IPS-NIHi11 (cell line): ENCODE measurements around the gene ARHGEF10L.

Experiments used
- DNase-seq: peaks from one replicate; pipeline ENCODE4 v3.0.0; 2012; ENCODE audit warnings: mixed read lengths, low spot score

ARHGEF10L gene

DNA sequence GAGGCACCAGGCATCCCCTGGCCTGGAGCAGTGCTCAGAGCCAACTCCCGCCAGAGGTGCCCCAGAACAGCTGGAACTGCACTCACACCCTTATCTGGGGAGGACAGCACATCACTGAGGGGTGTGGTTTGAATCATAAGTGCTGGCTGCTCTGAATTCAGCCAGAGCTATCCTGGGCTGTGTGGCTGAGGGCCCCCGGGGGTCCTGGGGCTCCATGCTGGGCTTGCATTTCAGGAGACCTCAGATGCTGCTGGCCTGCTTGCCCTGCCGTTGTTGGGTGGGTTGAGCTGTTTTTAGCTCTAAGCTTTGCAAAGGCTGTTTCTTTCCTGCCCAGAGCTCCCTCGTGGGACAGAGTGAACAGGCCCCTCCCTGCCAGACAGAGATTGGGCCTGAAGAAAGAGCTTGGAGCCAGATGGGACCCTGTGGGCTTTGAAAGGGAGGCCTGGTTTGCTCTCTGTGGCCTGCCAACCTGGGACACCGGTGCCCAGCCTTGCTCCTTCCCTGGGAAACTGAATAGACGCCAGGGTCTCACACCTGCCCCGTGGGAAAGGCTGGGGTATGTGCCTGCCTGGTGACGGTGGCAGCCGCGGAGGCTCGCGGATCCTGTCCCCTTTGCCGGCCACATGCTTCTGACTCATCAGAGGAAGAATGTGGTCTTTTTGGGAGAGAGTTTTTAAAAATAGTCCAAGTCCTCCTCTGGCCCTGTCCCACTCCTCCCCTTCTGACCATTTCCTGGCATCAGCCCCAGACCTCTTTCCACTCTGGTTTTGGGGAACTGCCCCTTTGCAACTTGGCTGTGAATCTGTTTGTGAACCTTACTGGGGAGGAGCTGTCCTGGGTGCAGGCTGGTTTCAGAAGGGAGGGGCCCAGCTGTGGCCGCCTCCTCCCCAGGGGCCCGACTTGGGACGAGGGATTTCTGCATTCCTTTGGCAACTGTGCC is 30.0 kb downstream of the ARHGEF10L start:
- no peak for DNase-seq

DNA sequence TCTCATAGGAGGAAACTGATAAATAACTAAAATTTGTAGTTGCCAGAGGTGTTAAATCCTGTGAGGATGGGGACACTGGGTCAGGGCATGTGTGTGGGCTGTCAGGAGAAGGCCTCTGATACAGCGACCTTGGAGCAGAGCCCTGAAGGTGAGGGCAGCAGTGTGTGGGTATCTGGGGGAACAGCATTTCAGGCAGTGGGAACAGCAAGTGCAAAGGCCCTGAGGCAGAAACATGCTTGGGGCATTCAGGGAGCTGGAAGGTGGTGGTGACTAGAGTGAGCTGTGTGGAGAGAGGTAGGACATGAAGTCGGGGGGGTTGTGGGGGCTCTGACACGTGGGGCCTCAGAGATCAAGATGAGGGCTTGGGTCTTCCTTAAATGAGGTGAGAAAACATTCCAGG is 30.7 kb downstream of the ARHGEF10L start:
- no peak for DNase-seq

DNA sequence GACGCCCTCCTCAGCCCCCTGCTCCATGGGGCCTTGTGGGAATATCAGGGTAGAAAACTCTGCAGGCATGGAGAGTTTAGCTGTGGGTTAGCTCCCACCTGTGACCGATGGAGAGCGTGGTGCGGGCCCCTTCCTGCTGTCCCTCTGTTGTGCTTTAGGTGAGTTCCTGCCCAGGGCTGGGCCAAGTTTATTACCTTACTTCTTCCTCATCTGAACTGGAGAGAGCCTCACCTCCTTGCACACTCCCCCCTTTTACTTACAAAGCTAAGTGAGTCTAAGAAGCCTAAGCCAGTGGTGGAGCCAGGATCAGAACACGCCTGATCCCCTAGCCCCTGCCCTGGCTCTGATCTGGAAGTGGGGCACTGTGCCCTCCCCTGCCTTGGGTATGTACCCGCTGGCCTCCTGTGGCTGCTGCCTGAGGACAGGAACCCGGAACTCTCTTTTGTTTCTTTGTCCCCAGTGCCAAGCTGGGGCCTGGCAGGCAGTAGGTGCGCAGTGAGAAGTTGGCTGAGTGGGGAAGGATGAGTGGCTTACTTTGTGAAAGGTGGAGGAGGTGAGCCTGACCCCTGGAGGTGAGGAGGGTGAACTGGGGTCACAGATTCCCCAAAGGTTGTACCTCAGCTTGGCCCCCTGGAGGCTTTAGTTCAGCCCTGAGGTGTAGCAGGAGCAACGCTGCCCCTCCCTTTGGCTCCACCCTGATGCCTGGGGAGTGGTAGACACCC is 32.9 kb downstream of the ARHGEF10L start:
- peak; percentile 54 for DNase-seq

DNA sequence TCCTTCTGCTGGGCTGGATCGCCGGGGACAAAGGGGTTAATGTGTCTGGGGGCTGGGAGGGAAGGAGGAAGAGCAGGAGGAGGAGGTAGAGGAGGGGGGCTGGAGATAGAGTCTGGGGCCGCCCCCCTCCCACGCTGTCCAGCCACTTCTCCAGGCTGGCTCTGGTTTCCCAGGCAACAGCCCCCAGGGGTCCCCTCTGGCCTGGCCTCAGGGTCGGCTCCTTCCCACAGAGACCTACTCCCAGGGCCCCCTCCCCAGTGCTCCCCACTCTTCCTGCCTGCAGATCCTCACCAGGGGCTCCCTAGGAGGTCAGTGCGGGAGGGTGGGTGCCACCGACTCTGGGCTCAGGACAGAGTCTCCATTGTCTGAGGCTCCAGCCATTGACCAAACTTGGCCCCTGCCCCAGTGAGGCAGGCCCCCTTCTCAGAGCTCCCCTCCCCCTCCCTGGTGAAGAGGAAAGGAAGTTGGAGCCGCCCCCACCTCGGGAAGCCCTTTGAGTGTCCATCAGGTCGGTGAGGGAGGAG is 34.1 kb downstream of the ARHGEF10L start:
- peak; percentile 65 for DNase-seq

DNA sequence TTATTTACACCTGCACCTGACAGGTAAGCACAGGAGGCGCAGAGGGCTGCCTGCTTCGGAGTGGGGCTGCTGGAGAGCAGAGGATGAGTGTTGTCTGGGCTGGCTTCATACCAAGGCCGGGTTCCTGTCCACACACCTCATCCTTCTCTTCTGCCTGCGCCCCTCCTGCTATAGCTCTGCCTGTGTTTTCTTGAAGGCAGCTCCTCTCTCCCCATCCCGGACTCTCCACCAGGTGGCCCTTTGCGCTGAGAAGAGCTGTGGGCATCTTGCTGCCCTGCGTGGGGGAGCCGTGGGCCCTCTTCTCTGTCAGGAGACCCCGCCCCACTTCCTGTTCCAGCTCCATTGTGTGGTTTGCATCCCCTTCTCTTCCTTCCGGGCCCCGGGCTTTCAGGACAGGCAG is 35.0 kb downstream of the ARHGEF10L start:
- peak; percentile 57 for DNase-seq

DNA sequence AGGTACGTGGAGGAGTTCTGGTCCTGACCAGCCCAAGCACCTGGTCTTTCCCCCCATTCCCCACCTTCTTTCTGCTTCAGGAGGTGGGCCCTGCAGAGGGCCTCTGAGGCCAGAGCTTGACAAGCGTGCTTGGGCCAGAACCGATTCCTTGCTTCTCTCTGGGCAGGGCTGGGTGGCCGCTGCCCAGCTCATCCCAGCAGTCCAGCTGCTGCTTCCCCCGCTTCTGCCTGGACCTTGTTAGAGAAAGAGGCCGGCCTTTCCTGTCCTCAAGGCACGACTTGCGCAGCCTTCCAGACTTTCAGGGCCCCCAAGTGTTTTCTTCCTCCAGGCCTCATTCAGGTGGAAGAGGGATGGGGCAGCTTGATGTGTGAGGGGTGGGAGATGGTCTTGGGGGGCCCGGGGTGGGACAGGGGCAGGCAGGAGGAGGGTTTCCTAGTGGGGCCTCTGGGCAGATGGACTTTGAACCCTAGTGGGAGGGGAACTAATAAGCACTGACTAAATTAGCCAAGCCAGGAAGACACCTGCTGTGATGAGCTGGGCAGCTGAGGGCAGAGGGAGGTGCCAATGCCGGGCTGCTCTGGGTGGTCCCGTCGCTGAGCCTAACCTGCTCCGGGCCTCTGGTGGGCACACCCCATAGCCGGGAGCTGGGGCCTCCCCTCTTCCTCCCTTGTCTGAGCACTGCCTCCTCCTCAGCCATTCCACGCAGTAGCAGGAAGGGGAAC is 36.5 kb downstream of the ARHGEF10L start:
- no peak for DNase-seq

DNA sequence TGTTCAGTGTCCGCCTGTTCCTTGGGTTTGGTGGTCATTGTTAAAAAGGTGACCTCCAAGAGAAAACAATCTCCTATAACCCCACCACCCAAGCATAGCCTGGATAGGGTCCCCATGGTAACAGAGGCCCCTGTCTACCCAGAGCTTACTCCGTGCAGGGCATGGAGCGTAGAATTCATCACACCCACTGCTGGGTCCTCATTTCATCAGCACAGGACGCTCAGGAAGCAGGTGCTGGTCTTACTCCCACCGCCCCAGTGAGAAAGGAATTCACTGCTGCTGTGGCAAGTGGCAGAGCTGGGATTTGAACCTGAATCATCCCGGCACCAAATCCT is 37.0 kb downstream of the ARHGEF10L start:
- DNase-seq: no peak

DNA sequence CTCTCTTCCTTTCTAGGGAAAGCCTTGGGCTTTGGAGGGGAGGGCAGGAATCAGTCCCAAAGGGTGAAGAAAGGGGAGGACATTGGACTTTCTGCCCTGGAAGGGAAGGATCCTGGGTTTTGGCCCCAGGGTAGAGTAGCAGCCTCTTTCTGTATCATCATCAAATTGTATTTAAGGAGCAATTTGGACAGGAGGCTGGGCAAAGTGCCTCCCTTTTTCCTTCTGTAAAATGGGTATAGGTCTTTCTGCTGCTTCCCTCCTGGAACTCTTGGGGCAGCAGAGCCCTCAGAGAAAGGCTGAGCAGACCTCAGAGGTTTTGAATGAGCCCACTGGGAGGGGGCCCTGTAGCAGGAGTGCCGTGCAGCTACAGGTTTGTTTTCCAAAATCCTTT is 38.4 kb downstream of the ARHGEF10L start:
- no peak for DNase-seq

DNA sequence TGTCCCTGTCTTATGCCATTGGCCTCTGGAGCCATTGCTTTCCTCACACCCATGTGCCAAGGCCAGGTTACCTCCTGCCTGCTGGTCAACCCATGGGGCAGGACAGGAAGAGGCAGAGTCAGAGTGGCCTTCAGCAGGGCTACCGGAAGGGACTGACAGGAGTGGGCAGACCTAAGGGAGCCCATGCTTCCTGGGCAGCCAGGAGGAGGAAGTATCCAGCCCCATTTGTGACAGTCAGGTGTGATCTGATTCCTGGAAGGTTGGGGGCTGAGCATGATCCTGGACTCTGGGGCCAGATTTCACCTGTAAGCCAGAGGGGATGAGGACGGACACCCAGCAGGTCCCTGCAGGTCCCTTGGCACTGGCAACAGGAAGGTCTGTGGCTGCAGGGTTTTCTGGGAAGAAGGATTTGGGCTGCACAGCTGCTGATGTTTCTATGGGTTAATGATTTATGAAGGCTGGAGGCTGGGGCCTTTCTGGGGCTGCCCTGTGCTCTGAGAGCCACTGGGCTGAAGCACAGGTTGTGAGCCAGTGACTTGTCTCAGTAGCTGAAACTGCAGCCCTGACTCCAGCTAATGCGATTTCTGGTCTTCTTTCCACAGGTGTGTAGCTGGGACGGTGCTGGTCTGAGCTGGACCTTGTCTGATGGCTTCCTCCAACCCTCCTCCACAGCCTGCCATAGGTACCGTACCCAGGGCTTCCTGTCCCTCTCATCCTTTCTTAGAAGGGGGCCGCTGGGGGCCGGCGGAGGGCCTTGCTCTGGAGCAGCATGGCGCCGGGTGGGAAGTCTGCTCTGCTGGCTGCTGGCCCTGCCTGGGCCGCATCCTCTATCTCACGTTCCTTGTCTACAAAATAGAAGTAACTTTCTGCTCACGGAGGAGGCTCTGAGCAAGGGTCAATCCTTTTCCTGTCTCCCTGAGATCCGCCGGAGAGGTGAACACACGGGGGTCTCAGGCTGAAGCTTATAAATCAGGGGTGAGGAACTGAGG is 40.7 kb downstream of the ARHGEF10L start:
- no peak for DNase-seq

DNA sequence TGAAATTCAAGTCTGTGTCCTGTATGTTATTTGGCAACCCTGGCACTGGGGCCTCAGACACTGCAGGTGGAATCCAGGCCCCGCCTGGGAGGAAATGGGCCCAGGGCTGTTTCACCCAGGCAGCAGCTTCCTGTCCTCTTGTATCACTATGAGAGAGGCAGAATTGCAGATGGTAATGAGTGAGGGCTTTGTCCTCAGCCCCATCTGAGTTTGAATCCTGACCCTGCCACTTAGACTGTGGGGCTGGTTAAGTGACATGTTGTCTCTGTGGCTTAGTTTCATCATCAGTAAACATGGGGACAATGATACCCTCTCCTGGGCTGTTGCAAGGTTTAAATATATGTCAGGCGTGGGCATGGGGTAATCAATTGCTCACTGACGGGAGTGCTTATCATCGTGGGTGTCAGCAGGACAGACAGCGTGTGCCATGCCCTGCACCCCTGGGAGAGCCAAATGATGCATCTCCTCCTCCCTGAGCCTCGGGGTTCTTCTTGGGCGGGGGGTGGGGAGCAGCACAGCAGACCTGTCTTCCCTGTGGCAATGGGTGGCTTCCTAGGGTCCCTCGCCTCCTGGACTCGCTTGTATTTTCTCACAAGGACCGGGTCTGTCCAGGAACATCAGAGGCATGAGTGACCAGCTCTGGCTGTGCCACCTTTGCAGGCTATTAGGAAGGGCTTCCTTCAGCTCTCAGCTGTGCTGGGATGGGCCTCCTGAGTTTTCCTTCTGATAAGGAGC is 42.1 kb downstream of the ARHGEF10L start:
- DNase-seq: no peak

DNA sequence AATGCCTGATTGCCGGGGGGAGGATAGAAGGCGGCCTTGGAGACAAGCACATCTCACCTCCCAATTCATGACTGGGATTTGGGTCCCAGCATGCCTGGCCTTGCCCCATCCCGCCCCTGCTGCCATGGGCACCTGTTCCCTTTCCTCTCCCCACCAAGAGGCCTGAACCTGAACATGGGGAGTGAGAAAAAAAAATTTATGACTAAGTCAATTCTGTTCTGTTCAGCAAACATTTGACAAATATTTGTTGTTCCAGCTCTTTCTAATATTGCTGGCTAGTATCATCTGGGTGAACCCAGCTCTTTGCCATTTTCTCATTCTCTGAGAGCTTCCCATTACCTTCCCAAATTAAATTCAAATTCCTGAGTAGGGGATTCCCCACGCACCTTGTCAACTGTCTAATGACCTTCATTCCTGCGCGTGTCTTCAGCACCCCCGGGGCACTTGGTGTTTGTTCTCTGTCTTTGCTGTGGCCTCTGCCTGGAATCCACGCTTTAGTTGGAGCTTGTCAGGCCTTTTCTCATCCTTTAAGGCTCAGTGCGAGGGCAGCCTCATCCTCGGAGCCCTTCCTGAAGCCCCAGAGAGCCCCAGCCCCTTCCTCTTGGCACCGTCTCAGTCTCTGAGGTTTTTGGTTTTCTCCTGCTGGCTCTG is 42.8 kb downstream of the ARHGEF10L start:
- DNase-seq: no peak

DNA sequence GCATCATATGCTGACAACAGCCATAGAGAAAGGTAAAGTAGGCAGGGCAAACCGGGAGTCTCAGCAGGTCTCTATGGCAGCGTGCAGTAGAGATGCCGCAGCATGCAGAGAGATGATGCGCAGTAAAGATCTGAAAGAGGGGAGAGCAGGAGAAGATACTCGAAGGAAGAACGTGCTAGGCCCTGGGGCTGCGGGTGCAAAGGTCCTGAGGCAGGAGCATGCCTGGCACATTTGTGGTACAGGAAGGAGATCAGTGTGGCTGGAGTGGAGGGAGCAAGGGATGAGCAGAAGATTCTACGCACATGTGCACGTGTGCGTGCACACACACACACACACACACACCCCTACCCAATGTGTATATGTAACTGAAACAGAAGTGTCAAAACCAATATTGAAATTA is 45.0 kb downstream of the ARHGEF10L start:
- no peak for DNase-seq

DNA sequence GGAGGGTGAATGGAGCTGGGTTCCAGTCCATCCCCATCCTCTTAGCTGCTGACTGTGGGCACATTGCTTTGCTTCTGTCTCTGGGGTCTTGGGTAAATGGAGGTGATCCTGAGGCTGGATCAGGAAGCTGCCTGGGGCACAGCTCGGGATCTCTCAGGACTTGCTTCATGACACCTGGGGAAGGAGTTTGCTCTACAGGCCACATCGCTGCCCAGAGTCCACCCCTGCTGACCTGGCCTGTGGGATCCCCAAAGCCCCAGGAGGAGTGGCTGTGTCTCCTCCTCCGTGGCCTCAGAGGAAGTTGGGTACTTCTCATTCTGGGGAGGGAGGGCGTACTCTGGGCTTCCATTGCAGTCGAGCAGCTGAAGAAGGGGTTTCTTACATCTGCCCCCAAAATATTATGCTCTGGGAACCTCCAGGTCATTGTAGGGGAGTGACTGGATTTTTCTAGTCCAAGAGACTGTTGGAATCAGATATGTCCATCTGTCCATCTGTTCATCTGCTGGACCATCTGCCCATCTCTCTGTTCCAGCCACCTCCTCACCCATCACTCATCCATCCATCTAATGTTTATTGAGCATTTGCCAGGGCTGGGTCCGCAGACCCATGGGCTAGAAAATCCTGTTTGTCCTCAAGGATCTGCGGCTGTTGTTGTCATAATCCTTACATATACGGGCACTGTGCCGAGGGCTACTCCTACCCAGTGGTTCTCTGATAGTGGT is 45.9 kb downstream of the ARHGEF10L start:
- no peak for DNase-seq

DNA sequence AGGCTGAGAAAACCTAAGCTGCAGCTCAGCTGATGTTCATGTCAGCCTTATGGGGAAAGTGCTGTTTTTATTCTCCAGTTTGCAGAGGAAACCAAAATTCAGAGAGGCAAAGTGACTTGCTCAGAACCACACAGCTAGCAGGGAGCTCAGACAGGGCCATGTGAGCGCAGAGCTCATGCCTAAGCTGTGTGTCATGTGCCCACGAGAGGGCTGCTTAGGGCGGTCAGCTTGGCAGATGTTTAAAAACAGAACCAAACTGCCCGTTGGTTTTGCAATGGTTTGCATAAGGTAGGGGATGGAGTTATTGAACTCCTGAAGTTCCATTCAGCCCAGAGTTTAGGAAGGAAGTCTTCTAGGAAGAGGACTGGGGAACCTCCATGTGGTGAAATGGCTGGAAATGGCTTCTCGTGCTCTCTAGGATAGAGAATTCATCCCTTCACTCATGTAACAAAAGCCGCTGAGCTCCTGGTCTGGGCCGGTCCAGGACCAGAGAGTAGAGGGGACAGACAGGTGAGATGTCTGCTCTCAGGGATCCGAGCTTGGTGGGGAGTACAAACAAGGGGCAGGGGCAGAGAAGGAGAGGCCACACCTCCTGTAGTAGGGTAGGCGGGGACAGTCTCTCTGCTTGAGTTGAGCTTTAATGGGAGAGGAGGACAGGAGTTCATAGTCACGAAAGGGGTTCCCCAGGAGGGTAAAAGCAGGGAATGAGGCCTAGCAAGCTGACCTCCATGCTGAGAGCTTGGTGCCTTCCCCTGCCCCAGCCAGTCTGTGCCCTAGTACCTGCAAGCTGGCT is 46.9 kb downstream of the ARHGEF10L start:
- DNase-seq: peak; percentile 68

DNA sequence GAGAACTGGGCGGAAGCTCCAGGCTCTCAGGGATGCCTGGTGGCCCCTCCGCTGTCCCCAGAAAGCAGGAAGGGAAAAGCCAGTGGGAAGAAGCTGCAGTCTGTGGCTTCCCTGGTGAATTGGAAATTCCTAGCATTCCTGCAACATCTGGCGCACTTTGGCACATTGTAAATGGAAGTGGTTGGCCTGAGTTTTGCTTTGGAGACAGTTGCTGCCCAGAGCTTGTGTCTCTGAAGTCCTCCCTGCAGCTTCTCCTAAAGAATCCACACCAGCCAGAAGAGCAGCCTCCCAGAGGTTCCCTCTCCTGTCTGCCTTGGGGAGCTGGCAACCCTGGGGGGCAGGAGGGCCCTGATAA is 48.2 kb downstream of the ARHGEF10L start:
- DNase-seq: peak; percentile 56

DNA sequence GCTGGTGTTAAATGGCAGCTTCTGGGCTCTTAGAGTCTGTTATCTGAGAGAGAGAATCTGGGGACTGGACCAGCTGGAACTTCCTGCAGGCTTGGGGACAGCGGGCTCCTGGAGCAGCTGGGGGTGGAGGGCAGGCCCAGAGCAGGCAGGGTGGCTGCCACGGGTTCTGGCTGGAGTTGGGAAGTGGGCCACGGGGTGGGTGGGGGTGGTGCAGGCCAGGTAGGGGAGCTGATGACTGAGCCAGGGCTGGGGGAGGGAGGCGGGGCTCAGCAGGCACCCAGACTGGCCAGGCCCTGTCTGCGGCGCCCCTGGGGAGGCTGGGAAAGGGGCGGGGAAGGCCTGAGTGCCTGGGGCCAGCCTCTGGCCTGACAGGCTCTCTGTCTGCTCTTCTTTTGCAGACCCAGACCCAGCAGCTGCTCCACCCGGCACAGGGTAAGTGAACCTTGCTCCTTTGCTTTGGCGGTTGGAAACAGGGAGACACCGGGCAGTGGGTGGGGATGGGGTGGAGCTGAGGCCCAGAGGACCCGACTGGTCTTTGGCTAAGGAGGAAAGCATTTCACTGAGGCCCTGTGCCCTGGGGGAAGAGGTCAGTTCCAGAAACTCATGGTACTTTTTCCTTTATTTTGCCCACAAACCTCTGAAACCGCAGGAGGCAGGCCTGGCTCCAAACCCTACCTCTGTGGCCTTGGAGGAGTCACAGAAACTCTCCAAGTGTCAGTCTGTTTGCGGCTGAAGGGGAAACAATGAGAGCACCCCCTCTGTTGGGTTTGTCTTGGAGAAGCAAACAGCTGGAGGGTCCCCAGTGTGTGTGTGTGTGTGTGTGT is 48.8 kb downstream of the ARHGEF10L start:
- peak; percentile 77 for DNase-seq

DNA sequence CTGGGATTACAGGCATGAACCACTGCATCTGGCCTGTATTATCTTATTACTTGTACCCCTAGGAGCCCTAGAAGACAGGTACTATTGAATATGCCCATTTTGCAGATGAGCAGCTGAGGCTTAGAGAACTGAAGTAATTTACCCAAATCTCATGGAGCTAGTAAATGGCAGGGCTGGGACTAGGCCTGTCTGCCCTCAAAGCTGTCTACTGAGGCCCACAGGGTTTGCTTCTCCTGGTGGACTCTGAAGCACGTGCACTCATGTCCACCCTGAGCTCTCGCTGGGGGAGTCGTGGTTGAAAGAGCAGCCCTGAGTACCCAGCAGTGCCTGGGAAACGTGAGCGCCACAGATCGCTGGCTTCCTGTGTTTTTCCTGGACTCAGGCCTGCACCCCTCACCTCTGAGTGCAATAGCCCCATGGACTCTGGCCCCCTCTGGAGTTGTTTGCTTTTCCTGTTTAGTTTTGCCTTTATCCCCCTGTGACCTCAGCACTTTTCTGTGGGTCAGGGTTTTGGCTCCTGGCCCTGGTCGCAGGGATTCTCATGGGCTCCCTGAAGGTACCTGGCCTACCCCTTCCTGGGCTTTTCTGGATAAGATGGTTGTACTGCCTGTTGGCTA is 52.4 kb downstream of the ARHGEF10L start:
- DNase-seq: no peak
